H1 (cell line): ENCODE data around the gene HIVEP3. TPM values are rescaled to one million over a fixed set of nuclear protein-coding genes. Genes with fewer than 3 reads are reported as not detected.

Experiments used
- CREB1 ChIP-seq: IDR thresholded peaks from 2 replicates; pipeline ENCODE4 v1.6.1; 2012; ENCODE audit warnings: inconsistent platforms
- EP300 ChIP-seq, 2 experiments: IDR thresholded peaks; 1 replicate in 1 of 2; 2 replicates in 1 of 2; pipeline ENCODE4 v1.6.1; 2011 to 2012; ENCODE audit warnings: low read depth in 2 of 2, low read length in 2 of 2, mild to moderate bottlenecking in 2 of 2, borderline replicate concordance in 1 of 2, inconsistent platforms in 1 of 2, moderate library complexity in 1 of 2
- polyA plus RNA-seq, 7 experiments: library from polyadenylated mRNA; depleted of rRNA in 3 of 7; stranded (reverse) in 5 of 7; unstranded in 2 of 7; fragments of >200 nt in 5 of 7; fragments of 200-250 nt in 2 of 7; gene quantifications; 1 replicate in 5 of 7; 2 replicates in 1 of 7; 4 replicates in 1 of 7; pipeline versions ENCODE4 v1.2.1 to v1.2.3, GENCODE V29; 2011 to 2013; ENCODE audit warnings: missing spikeins in 2 of 7, mixed read lengths in 2 of 7
- total RNA-seq: library from RNA; stranded (reverse); fragmentation: NEBNext Ultra II Directional; extraction: Animal tissue kit (Norgen Biotek cat#: 25700); gene quantifications from 2 replicates; pipeline ENCODE4 v1.2.1, GENCODE V29; 2021

HIVEP3 gene
- total and polyA plus RNA-seq, 2 of the 8 experiments (the other 6 are each of a cell fraction or from before 2014, with no cell fraction given), result 0.24 to 0.69 TPM

GRCh38 chr1:41520951-41521752 is 397.6 kb downstream of the HIVEP3 start (continued):
- TF ChIP-seq EP300 (IDR thresholded peaks at IDR 0.05; ENCODE audit: borderline replicate concordance in 1 of 2, low read depth in 2 of 2, low read length in 2 of 2) (no peak), CREB1 (no peak)
